ENCODE data around the gene NEK7. TPM values are rescaled to one million over a fixed set of nuclear protein-coding genes. Genes with fewer than 3 reads are reported as not detected.

The NEK7 gene
- total and polyA plus RNA-seq, 2 of the 8 experiments (the other 6 are each of a cell fraction or from before 2014, with no cell fraction given), result 5.1 to 10.0 TPM

GRCh38 chr1:198161718-198162090 lies 4.9 kb downstream of the NEK7 start (continued):
- TF ChIP-seq CHD7 (IDR thresholded peaks at IDR 0.05; ENCODE audit: insufficient replicate concordance, low read length), result no peak
- TF ChIP-seq TBP (IDR thresholded peaks at IDR 0.05; ENCODE audit: low read depth, low read length), result no peak

Data from H1 (cell line).